ENCODE data around the gene FER. TPM values are rescaled to one million over a fixed set of nuclear protein-coding genes. Genes with fewer than 3 reads are reported as not detected.

FER gene
- total RNA-seq = 34.1 and 34.9 TPM in 2 replicates

GRCh38 chr5:108747774-108748400 lies at the start of gene FER:
Gene FER, plus strand, starts transcription at chr5:108747897. Its CDS starts 50,286 bp downstream, at chr5:108798183.

Small RNAs within 50 kb of the gene (small RNA-seq; reads per million reads assigned to genes)
- gene AC109481.1 (not detected), gene RF00019 (not detected), gene RNU6-47P (0.22 reads per million)
